NT2/D1 (cell line): Measurements from ENCODE around the gene NMUR2.

ENCODE experiments used
- YY1 ChIP-seq: IDR thresholded peaks from 2 replicates; pipeline ENCODE4 v1.6.1; 2011; ENCODE audit not compliant: insufficient read length, insufficient read depth
- ZNF274 ChIP-seq: IDR thresholded peaks from 2 replicates; pipeline ENCODE4 v1.6.1; 2011; ENCODE audit warnings: mild to moderate bottlenecking, low read depth, low read length

DNA sequence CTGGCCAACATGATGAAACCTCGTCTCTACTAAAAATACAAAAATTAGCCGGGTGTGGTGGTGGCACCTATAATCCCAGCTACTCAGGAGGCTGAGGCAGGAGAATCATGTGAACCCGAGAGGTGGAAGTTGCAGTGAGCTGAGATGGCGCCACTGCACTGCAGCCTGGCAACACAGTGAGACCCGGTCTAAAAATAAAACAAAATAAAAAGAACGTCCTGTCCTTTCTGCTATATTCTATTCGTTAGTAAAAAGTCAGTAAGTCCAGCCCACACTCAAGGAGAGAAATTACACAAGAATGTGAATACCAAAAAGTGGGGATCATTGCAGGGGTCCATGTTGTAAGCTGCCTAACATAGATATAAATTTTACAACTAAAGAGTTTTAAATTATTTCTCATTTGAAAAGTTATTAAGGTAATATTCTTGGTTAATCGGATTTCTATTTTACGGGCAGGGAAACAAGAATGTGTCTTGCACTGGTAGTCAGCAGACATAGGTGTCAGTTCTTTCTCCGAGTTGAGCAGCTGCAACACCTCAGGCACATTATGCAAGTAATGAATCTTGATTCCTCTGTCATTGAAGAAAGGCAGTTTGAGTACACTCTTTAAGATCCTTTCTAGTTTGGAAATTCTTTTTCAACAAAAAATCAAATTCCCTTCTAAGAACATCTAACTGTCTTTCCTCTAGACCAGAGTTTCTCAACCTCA is 24.5 kb downstream of the NMUR2 start:
- TF ChIP-seq YY1 = no peak
- TF ChIP-seq ZNF274 = no peak
